GM19372 (cell line): ENCODE measurements around the gene ABHD10.
"Not testable (repeated sequence)": the region's sequence is repeated elsewhere in the genome, so short reads cannot be mapped to it uniquely, and the experiment has no call there.

Source experiments
- ATAC-seq: cut with Tn5 transposase; IDR thresholded peaks from one replicate; pipeline ENCODE4 v1.9.1; 2021; ENCODE audit warnings: mild to moderate bottlenecking, low read depth, moderate library complexity; ENCODE audit not compliant: unreplicated experiment

The ABHD10 gene

GRCh38 chr3:112018712-112019111 lies 39.9 kb downstream of the ABHD10 start:
- no peak for ATAC-seq

- no peak for ATAC-seq
Measured at GRCh38 chr3:112019716-112020115, 40.9 kb downstream of the ABHD10 start.

- ATAC-seq: no peak
Measured at GRCh38 chr3:112020674-112021085, 41.9 kb downstream of the ABHD10 start.

GRCh38 chr3:112027142-112027541 lies 48.3 kb downstream of the ABHD10 start:
- no peak for ATAC-seq

- ATAC-seq: no peak
Measured at GRCh38 chr3:112027826-112028225, 49.0 kb downstream of the ABHD10 start.

- ATAC-seq: no peak
Measured at GRCh38 chr3:112030901-112031300, 52.1 kb downstream of the ABHD10 start.

GRCh38 chr3:112032098-112032731 lies 53.4 kb downstream of the ABHD10 start:
- ATAC-seq: no peak

GRCh38 chr3:112034436-112034835 lies 55.6 kb downstream of the ABHD10 start, which contains the start of gene TMPRSS7:
Gene TMPRSS7, plus strand, starts transcription at chr3:112034736. Its CDS starts 110 bp downstream, at chr3:112034846.
- no peak for ATAC-seq

GRCh38 chr3:112035241-112035640 lies 56.4 kb downstream of the ABHD10 start:
- ATAC-seq: no peak

GRCh38 chr3:112037194-112037593 lies 58.4 kb downstream of the ABHD10 start:
- not testable (repeated sequence) for ATAC-seq

GRCh38 chr3:112038863-112039262 lies 60.0 kb downstream of the ABHD10 start:
- peak; percentile 52 for ATAC-seq

GRCh38 chr3:112041321-112041720 lies 62.5 kb downstream of the ABHD10 start:
- ATAC-seq: no peak

- ATAC-seq: no peak
Measured at GRCh38 chr3:112042842-112043280, 64.0 kb downstream of the ABHD10 start.
